ENCODE data around the gene EFHC1.

Gene EFHC1

DNA sequence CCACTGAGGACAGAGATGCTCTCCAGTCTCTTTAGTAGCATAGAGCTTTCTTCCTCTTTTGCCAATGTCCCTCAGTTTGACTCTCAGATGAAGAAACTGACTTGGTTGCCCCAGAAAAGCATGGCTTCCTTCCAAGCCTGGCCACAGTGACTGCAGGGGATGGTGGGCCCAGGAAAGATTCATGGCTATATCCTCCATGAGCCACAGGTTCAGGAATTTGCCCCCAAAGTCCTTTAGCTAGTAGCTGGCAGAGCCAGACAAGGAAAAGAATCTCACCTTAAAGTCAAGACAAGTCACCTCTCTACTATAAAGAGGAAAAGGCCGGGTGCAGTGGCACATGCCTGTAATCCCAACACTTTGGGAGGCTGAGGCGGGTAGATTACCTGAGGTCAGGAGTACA is 113.3 kb downstream of the EFHC1 start:
- no peaks in the 10 kb centered on the region for H3K9me3 Mint-ChIP-seq
- H3K36me3 Mint-ChIP-seq (ENCODE audit: low read depth): peaks cover 28% of the 10 kb centered on the region
- TF ChIP-seq, protein P1, sequence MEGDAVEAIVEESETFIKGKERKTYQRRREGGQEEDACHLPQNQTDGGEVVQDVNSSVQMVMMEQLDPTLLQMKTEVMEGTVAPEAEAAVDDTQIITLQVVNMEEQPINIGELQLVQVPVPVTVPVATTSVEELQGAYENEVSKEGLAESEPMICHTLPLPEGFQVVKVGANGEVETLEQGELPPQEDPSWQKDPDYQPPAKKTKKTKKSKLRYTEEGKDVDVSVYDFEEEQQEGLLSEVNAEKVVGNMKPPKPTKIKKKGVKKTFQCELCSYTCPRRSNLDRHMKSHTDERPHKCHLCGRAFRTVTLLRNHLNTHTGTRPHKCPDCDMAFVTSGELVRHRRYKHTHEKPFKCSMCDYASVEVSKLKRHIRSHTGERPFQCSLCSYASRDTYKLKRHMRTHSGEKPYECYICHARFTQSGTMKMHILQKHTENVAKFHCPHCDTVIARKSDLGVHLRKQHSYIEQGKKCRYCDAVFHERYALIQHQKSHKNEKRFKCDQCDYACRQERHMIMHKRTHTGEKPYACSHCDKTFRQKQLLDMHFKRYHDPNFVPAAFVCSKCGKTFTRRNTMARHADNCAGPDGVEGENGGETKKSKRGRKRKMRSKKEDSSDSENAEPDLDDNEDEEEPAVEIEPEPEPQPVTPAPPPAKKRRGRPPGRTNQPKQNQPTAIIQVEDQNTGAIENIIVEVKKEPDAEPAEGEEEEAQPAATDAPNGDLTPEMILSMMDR (IDR thresholded peaks at IDR 0.05; ENCODE audit: unreplicated experiment in 3 of 3): no peak
- H3K4me1 Mint-ChIP-seq: peaks cover 12% of the 10 kb centered on the region
- no peak overlapping the region for H3K4me3 Mint-ChIP-seq
- H3K27ac Mint-ChIP-seq: no peak overlapping the region
- H3K27me3 Mint-ChIP-seq (ENCODE audit: low read depth): no peaks in the 10 kb centered on the region

DNA sequence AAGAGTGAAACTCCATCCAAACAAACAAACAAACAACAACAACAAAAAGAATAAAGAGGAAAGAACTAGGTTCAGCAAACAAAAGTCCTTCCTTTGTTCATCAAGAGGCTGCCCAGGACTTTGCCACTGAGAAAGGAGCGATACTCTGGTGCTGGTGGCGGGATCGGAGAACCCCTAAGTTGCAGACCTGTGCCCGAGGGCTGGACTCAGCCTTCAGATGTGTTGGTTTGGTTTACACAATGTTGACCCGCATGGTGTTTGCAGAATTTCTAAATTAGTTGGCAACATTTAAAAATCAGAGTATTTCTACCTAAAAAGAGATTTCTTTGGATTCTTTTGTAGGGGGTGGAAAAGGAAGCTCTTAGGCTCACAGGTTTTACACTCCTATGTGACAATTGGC is 114.2 kb downstream of the EFHC1 start:
- H3K4me3 Mint-ChIP-seq: no peak overlapping the region
- no peaks in the 10 kb centered on the region for H3K9me3 Mint-ChIP-seq
- peaks cover 28% of the 10 kb centered on the region for H3K36me3 Mint-ChIP-seq (ENCODE audit: low read depth)
- peaks cover 15% of the 10 kb centered on the region for H3K4me1 Mint-ChIP-seq
- no peak overlapping the region for H3K27ac Mint-ChIP-seq
- H3K27me3 Mint-ChIP-seq (ENCODE audit: low read depth): no peaks in the 10 kb centered on the region
- TF ChIP-seq, protein P1 (IDR thresholded peaks at IDR 0.05; ENCODE audit: unreplicated experiment in 3 of 3): no peak

GRCh38 chr6:52534966-52535390 is 114.8 kb downstream of the EFHC1 start:
- no peaks in the 10 kb centered on the region for H3K27me3 Mint-ChIP-seq (ENCODE audit: low read depth)
- peaks cover 21% of the 10 kb centered on the region for H3K4me1 Mint-ChIP-seq
- no peaks in the 10 kb centered on the region for H3K9me3 Mint-ChIP-seq
- TF ChIP-seq, protein P1 (IDR thresholded peaks at IDR 0.05; ENCODE audit: unreplicated experiment in 3 of 3): no peak
- H3K36me3 Mint-ChIP-seq (ENCODE audit: low read depth): peaks cover 32% of the 10 kb centered on the region
- no peak overlapping the region for H3K4me3 Mint-ChIP-seq
- no peak overlapping the region for H3K27ac Mint-ChIP-seq

DNA sequence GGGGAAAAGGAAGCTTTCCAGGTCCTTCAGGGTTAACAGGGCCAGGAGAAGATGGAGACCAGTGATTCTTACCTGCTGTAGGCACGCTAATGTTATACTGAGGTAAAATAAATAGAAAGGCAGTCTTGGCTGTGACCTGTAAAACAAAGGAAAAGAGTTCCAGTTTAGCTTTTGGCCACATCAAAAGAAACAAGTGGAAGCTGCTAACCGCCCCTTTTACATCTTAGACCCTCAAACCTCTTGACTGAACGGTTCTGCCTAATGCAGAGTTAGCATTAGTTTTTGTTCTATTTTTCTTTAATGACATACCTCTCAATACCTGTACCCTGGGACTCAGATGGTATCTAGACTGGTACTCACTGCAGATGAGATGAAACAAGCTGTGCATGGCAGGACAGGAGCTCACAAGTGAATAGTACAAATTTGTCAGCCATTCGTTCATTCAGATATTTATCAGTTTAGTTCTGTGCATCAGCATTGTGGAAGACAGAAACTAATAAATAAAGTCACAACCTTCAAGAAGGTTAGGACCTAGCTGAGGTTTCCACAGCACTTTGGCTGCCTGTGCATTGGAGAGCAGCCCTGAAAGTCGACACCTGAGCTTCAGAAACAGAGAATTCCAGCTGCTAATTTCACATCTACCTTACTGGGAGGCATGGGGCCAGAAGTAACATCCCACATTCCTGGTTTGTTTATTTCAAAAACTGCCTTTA is 115.7 kb downstream of the EFHC1 start:
- Mint-ChIP-seq H3K36me3 (ENCODE audit: low read depth) (peaks cover 28% of the 10 kb centered on the region), H3K27me3 (ENCODE audit: low read depth) (no peaks in the 10 kb centered on the region), H3K9me3 (no peaks in the 10 kb centered on the region), H3K27ac (no peak overlapping the region), H3K4me1 (peaks cover 29% of the 10 kb centered on the region), H3K4me3 (no peak overlapping the region)
- TF ChIP-seq, protein P1 (IDR thresholded peaks at IDR 0.05; ENCODE audit: unreplicated experiment in 3 of 3): no peak

GRCh38 chr6:52536424-52536916 is 116.3 kb downstream of the EFHC1 start:
- peaks cover 28% of the 10 kb centered on the region for H3K36me3 Mint-ChIP-seq (ENCODE audit: low read depth)
- no peak overlapping the region for H3K27ac Mint-ChIP-seq
- no peaks in the 10 kb centered on the region for H3K27me3 Mint-ChIP-seq (ENCODE audit: low read depth)
- H3K9me3 Mint-ChIP-seq: no peaks in the 10 kb centered on the region
- TF ChIP-seq, protein P1 (IDR thresholded peaks at IDR 0.05; ENCODE audit: unreplicated experiment in 3 of 3): no peak
- H3K4me3 Mint-ChIP-seq: no peak overlapping the region
- peaks cover 29% of the 10 kb centered on the region for H3K4me1 Mint-ChIP-seq
